Melanocyte of skin (primary cell): ENCODE measurements around the gene MAGEB17. TPM values are rescaled to one million over a fixed set of nuclear protein-coding genes. Genes with fewer than 3 reads are reported as not detected.

Experiments used
- total RNA-seq, 2 donors: library from RNA; depleted of rRNA; stranded (reverse); fragments of >200 nt; gene quantifications; 2 replicates each; pipeline ENCODE4 v1.2.3, GENCODE V29; 2012

Gene MAGEB17, protein sequence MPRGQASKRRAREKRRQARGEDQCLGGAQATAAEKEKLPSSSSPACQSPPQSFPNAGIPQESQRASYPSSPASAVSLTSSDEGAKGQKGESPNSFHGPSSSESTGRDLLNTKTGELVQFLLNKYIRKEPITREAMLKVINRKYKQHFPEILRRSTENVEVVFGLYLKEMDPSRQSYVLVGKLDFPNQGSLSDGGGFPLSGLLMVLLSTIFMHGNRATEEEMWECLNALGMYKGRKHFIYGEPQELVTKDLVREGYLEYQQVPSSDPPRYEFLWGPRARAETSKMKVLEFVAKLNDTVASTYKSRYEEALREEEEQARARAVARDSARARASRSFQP
- not detected for total RNA-seq

DNA sequence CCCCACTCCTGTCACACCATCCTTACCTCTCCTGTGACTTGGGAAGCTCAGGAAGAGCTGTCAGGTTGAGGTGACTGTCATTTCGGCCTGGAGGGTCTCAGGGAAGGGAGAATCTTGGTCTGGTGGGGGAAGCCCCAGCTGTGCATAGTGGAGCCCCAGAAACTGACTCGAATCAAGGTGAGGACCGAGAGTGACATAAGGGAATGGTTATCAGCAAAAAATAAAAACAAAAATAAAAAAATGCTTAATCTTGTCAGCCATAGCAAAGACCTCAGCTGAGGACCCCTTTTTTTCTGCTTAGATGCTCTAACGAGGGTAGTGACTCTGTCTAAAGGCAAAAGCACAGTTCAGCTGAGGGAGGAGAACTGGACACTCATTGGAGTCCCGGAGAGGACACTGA lies at the start of gene MAGEB17:
TSS of gene MAGEB17 (plus strand) at position 301 of the 400 bp plus-strand sequence. CDS start 2,902 bp downstream, outside the sequence.

DNA sequence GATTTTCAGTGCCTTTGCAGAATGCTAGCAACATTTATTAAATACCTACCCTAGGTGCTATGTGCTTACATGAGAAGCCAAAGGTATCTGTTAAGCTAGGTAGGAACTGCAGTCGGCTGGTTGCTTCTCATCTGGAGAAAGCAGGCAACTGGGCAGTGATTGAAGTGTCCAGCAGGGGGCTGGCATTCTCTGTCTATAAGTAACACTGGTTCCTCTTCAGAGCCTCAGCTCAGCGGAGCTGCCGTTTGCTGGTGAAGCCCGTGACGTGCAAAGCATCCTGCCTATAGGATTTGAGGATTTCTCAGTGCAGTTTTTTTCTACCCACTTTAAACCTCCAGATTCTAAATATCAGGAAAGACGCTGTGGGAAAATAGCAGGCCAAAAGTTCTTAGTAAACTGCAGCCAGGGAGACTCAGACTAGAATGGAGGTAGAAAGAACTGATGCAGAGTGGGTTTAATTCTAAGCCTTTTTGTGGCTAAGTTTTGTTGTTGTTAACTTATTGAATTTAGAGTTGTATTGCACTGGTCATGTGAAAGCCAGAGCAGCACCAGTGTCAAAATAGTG lies 44.0 kb upstream of the MAGEB17 start, which contains the start of gene GRPR:
TSS of gene GRPR (plus strand) at position 344 of the 565 bp plus-strand sequence. CDS start 389 bp downstream, outside the sequence.

Other genes starting within 250 kb of the MAGEB17 start
- gene GRPR, start 43.9 kb upstream of the MAGEB17 start, total RNA-seq: under 1 TPM; 0.33 to 0.34 TPM